GM12864 (cell line): ENCODE data around the gene LRCOL1.

ENCODE experiments used
- DNase-seq: peaks from one replicate; pipeline ENCODE4 v3.0.0-alpha.2; 2011; ENCODE audit warnings: low read depth
- H3K4me3 ChIP-seq: 2 replicates; pipeline ENCODE4 v1.5.1; 2011; ENCODE audit warnings: mild to moderate bottlenecking, low read depth, low read length, control low read depth
- CTCF ChIP-seq: IDR thresholded peaks from 2 replicates; pipeline ENCODE4 v1.5.1; 2011; ENCODE audit warnings: low read depth, mild to moderate bottlenecking, moderate library complexity, low read length, control low read depth, inconsistent platforms; ENCODE audit errors: missing control alignments

The LRCOL1 gene

GRCh38 chr12:132575661-132576060 is 34.7 kb downstream of the LRCOL1 start:
- DNase-seq, result no peak
- no peak overlapping the region for H3K4me3 ChIP-seq
- no peak for TF ChIP-seq CTCF

- no peak for TF ChIP-seq CTCF
- no peak for DNase-seq
- no peak overlapping the region for H3K4me3 ChIP-seq
Measured at GRCh38 chr12:132574271-132574996, 35.9 kb downstream of the LRCOL1 start.

- DNase-seq, result no peak
- no peak for TF ChIP-seq CTCF
Measured at GRCh38 chr12:132572801-132573760, 37.3 kb downstream of the LRCOL1 start.

GRCh38 chr12:132572106-132572505 is 38.3 kb downstream of the LRCOL1 start:
- no peak overlapping the region for H3K4me3 ChIP-seq
- TF ChIP-seq CTCF, result no peak
- no peak for DNase-seq

More at GRCh38 chr12:132572801-132573760, 37.3 kb downstream of the LRCOL1 start:
- no peak overlapping the region for H3K4me3 ChIP-seq

- no peak overlapping the region for H3K4me3 ChIP-seq
- TF ChIP-seq CTCF, result no peak
- no peak for DNase-seq
Measured at GRCh38 chr12:132571598-132571997, 38.8 kb downstream of the LRCOL1 start.

- no peak overlapping the region for H3K4me3 ChIP-seq
- no peak for DNase-seq
- no peak for TF ChIP-seq CTCF
Measured at GRCh38 chr12:132571051-132571450, 39.3 kb downstream of the LRCOL1 start.

GRCh38 chr12:132570635-132571034 is 39.7 kb downstream of the LRCOL1 start:
- DNase-seq, result no peak
- TF ChIP-seq CTCF, result no peak
- no peak overlapping the region for H3K4me3 ChIP-seq
